ENCODE measurements around the gene PLCB2.

DNA sequence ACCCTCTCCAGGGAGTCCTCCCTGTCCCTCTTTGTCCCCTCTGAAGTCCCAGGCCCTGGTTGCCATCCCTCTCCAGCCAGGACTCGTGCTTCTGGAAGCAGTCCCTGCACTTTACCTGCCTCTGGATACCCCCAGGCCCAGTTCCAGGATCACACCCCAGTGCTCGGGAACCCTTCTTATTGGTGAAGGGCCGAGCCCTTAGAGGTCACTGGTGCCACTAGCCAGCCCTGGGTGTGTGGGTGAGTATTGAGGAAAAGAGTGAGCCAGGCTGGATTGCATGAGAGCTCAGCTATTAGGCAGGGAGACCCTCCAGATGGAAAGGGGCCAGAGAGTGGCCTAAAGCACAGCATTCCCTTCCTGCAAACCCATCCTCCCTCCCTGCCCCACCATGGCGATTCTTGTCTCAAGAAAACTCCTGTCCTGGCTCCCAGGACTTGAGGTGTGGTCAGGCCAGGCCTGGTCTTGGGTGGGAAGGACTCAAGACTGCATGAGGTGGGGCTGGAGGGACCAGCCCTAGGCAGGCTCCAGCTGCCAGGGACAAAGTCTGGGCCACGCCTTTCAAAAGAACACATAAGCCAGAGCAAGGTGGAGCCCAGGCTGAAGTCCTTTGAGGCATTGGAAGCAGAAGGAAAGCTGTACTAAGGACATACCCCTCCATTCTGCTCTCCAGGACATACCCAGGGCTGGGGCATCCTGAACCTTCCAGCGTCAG, 38.3 kb upstream of the PLCB2 start:
- TF ChIP-seq, protein P1, sequence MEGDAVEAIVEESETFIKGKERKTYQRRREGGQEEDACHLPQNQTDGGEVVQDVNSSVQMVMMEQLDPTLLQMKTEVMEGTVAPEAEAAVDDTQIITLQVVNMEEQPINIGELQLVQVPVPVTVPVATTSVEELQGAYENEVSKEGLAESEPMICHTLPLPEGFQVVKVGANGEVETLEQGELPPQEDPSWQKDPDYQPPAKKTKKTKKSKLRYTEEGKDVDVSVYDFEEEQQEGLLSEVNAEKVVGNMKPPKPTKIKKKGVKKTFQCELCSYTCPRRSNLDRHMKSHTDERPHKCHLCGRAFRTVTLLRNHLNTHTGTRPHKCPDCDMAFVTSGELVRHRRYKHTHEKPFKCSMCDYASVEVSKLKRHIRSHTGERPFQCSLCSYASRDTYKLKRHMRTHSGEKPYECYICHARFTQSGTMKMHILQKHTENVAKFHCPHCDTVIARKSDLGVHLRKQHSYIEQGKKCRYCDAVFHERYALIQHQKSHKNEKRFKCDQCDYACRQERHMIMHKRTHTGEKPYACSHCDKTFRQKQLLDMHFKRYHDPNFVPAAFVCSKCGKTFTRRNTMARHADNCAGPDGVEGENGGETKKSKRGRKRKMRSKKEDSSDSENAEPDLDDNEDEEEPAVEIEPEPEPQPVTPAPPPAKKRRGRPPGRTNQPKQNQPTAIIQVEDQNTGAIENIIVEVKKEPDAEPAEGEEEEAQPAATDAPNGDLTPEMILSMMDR (IDR thresholded peaks at IDR 0.05; ENCODE audit: low read depth, low read length), result no peak
- no peak for TF ChIP-seq POLR2A (IDR thresholded peaks at IDR 0.05; ENCODE audit: extremely low read depth, insufficient read length)
- TF ChIP-seq MYC (IDR thresholded peaks at IDR 0.05; ENCODE audit: low read depth, low read length), result no peak
- TF ChIP-seq, protein P2, sequence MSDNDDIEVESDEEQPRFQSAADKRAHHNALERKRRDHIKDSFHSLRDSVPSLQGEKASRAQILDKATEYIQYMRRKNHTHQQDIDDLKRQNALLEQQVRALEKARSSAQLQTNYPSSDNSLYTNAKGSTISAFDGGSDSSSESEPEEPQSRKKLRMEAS (IDR thresholded peaks at IDR 0.05; ENCODE audit: low read depth, low read length), result no peak
